ENCODE data around the gene PDE8B.

GRCh38 chr5:77302653-77303052, 92.2 kb downstream of the PDE8B start:
- TF ChIP-seq POLR2A (IDR thresholded peaks at IDR 0.05; ENCODE audit: low read depth, low read length) = no peak
- TF ChIP-seq POLR2AphosphoS5 (IDR thresholded peaks at IDR 0.05; ENCODE audit: low read depth, low read length) = no peak
- no peak for TF ChIP-seq TAF1 (IDR thresholded peaks at IDR 0.05; ENCODE audit: low read depth, low read length)
- TF ChIP-seq SPI1 (IDR thresholded peaks at IDR 0.05; ENCODE audit: low read depth, low read length) = no peak

Measured in GM12891 (cell line).